ENCODE results near the gene HS1BP3.

HS1BP3 gene

DNA sequence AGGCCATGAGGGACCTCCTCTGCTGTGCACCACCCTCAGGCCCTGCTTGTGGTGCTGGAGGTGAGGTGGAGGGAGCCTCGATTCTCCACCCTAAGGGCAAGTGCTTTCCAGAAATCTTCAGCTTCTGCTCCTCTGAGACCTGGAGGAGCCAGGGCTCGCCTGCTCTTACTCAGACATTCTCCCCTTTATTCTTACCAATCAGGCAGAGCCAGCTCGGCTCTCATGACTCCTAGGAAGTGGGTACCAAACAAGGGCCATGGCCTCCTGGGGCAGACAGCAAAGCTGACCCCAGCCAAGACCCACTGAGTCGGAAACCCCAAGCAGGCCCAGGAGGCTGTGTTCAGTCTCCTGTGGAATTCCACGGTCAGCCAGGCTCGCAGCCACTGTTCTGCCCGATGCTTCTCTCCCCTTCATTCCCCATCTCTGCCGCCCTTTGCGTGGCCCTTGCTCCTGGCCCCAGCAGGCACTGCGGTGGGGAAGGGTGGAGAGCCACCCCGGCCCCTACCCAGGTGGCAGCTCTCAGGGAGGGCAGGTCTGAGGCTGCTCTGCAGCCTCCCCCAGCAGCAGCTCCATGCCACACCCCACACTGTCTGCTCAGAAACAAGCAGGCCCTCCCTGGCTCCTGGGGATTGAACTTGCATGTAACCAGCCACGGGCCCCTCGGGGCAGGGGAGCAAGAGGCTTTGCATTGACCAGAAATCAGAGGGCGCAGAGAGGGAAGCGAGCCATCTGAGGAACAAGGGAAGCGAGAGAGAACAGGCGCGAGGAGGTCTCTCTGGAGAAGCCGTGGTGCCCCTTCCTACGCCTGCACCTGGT lies 24.0 kb downstream of the HS1BP3 start:
- DNase-seq: no peak

DNA sequence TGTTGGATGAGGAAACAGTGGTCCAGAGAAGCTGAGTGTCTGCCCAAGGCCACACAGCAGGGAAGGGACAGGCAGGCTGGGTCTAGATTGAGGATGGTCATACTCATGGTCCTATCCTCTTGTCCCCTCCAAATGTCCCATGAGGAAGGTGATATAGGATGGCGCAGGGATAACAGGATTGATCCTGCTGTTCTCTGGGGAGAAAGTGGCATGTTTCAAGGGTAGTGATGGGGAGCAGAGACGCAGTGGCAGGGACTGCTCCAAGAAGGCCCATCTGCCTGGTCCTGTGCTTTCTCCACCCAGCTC lies 24.6 kb downstream of the HS1BP3 start:
- DNase-seq: no peak

DNA sequence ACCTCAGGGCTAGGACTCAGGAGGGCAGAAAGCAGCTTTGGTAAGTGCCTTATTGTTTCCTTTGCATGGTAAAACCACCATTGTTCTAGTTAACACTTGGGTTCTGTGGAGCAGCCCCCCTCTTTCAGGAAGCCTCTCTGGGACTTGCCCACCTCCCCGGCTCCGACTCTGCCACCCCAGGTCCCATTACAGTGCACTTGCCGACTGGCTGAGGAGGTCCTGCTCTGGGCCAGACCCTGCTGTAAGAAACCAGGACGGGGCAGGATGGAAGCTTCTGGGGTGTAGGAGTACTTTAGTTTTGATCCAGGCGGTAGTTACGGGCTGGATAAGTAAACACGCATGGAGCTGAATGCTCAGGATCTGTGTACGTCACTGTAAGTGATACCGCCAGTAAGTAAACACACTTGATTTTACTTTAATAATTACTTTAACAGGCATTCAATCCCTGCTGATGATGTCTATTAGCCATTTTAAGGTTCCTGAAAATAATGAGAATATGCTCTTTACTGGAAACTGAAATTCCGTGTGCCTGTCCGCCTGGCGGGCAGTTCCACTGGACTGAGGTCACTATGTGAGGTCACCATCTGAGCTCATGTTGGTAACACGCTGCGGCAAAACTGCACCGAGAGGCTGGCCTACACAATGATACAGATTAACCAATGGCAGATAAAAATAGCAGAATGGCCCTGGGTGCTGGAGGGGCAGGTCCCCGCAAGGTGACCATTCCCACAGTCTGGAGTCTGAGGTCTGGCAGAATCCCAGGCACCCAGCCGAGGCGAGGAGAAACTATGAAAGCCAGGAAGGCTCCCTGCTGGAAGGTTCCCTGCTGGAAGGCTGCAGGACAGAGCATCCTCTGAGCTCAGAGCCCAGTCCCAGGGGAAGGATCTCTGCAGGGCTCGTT lies 25.2 kb downstream of the HS1BP3 start:
- no peak for DNase-seq

- no peak for DNase-seq
Measured at GRCh38 chr2:20624884-20625485, 25.9 kb downstream of the HS1BP3 start.

- no peak for DNase-seq
Measured at GRCh38 chr2:20624156-20624883, 26.6 kb downstream of the HS1BP3 start.

GRCh38 chr2:20623741-20624155 lies 27.1 kb downstream of the HS1BP3 start:
- DNase-seq: no peak

DNA sequence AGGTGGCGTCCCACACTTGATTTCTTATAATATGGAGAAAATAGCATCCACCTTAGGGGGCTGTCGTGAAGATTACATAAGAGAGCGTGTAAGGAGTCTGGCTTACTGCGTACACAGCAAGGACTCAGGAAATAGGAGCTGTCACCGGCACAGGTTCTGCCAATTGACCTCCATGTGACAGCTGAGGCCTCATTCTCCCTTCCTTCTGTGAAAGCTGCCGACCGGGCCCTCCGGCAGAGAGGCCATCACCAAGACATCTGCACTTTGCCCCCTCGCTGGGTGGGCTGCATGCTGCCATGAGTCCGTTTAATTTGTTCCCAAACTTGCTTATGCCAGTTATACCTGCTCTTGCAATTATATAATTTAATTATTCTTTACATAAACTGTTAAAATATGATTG lies 27.7 kb downstream of the HS1BP3 start:
- DNase-seq: no peak

DNA sequence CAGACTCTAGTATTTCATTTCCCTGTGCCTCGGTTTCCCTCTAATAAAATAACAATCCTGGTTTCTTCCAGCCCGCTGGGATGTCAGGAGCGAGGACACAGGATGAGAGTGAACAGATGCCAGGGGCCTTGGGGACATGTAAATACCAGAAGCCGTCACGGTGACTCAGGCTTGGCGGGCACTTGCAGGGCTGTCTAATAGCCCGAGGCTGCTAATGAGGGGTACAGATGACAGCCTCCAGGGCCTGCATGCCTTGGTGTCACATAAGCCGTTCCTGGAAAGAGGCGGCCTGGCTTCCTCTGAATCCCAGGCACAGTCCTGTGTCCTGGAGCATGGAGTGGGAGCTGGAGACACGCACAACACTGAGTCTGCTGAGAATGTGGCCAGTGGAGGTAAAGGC lies 28.2 kb downstream of the HS1BP3 start:
- DNase-seq: no peak

DNA sequence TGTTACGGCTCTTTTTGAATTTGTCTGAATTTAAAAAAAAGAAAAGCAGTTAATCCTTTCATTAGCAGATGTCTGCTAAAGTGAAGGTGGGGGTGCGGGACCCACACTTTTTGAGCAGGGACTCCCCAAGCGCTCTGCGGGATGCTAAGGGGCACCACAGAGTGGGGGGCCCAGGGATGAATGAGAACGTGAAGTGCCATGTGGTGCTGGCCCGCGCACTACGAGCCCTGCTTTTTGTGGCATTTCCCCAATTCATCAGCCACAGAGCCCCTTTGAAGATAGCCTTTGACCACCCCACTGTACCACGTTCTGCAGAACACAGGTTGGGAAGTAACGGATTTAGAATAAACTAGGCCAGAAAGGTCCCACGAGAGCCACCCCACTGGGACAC lies 28.6 kb downstream of the HS1BP3 start:
- DNase-seq: no peak

DNA sequence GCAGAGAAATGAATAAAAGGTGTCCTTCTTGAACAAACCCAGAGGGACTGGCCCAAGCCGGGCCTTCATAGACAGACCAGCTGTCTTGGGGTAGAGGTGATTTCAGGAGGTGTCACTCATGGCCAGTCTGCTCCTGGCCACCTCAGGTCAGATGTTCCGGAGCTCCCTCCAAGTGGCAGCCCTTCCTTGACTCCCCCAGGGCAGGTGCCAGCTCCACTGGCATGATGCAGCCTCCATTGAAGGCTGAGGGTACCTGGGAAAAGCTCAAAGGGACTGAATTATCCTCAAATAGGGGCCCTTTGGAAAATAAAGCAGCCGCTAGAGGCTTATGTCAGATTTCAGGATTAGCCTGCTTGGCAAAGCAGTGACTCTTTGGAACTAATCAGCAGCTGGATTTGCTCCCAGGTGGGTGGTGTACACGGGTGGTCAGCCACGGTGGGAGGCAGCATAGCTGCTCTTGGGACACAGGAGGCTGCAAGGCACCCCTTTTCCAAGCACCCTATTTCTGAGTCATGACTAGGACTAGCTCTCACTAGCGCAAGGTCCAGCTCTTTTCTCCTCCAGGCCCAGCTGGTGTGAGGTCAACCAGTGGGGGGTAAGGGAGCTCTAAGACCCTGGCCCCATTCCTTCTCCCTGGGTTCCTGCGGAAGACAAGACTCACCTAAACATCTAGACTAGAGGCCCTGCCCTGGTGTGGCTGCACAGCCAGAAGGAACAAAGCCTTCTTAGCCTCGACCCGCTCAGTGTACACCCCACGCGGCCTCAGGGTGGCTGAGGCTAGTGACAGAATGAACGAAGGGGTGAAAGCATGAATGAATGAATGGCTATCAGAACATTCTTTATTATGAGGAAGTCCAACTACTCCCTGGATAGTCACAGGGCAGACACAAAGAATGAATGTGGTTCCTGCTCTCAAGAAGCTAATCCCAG lies 29.3 kb downstream of the HS1BP3 start:
- no peak for DNase-seq

GRCh38 chr2:20620696-20621365 lies 30.1 kb downstream of the HS1BP3 start:
- DNase-seq: no peak

GRCh38 chr2:20620271-20620681 lies 30.6 kb downstream of the HS1BP3 start:
- DNase-seq: no peak

- DNase-seq: no peak
Measured at GRCh38 chr2:20619624-20620024, 31.3 kb downstream of the HS1BP3 start.

DNA sequence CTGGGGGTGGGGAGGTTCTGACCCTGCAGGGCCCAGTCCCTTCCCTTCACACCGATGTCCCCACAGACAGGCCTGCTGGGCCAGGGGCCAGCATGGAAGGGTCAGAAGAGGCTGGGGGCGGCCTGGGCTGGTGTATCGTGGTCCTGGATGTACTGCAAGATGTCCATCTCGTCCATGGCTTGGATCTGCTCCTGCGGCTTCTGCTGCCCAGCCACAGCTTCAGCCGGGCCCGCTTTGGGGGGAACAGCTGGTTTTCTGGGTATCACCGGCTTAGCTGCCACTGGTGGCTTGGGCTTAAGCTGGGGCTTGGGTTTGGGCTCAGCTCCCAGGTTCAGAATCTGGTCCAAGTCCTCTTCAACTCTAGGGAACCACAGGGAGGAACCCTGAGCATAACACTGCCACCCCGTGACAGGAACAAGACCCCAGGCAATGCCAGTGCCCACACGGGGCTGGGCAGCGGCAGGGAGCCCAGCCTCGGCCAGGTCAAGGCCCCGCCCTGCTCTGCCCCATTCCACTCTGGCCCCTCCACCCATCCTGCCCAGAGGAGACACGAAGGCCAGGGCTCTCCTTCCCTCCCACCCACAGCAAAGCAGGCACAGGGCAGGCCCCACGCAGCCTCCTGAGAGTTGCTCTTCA lies 31.9 kb downstream of the HS1BP3 start:
- DNase-seq: no peak

DNA sequence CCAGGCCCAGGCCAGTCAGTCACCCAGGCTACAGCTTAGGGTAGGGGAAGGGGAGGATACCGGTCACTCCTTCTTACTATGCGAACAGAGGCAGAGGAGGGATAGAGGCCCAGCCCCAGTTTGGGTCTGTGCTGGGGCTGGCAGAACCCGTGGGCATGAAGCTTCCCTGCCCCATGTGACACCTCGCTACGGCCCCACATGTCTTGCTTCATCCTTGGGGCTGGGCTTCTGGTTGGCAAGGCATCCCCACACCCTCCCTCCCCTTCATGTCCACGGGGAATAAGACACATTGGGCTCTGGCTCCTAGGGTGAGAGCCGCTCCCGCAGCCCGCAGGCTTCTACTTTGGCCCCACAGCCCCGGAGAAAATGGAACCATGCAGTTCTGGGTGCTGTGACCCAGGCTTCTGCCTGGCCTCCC lies 32.4 kb downstream of the HS1BP3 start:
- DNase-seq: no peak

- peak; percentile 68 for DNase-seq
Measured at GRCh38 chr2:20617892-20618467, 32.9 kb downstream of the HS1BP3 start.

GRCh38 chr2:20617081-20617575 lies 33.8 kb downstream of the HS1BP3 start:
- DNase-seq: no peak

- DNase-seq: no peak
Measured at GRCh38 chr2:20616341-20616871, 34.5 kb downstream of the HS1BP3 start.

DNA sequence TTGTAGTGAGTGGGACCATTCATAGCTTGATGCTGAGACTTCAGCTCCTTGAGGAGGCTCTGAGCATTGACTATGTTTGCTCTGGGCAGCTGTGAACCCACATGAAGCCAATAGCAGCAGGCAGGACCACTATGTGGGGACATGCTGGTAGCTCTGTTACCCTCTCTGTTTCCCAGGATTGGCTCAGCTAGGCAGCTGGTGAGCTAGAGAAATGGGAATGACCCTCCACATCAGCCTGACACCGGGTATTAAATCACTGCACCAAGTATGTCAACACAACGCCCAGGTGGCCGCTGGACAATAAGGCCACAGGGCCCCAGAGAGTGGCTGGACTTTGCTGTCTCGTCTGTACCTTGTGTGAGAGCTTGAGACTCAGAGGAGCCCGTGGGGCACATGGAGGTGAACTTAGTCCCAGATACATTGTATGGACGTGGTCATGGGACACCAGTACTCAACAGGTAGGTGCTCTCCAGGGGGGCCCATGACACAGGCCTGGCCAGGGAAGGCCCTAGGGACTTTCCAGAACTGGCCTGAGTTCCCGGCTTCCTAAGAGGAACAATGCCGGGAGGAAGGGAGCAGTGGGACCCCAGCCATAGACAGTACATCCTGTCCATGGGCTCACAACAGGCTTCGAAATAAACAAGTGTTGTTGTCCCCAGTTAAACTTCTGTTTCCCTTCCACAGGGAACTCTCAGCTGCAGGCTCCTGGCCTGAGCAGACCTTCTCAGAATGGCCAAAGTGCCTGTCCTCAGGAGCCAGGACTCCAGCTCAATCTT lies 35.2 kb downstream of the HS1BP3 start:
- DNase-seq: no peak

All from 8988T (cell line).